Measurements from ENCODE around the gene ATP1A4. TPM values are rescaled to one million over a fixed set of nuclear protein-coding genes. Genes with fewer than 3 reads are reported as not detected.

Gene ATP1A4
- total and polyA plus RNA-seq, 9 of the 15 experiments (the other 6 are each of a cell fraction or from before 2014, with no cell fraction given): 0.07 TPM; not detected in 8

- no peak for TF ChIP-seq TAF9B (IDR thresholded peaks at IDR 0.05; ENCODE audit: partially characterized antibody)
- no peak for TF ChIP-seq RAD51 (IDR thresholded peaks at IDR 0.05; ENCODE audit: borderline replicate concordance, low read depth)
- TF ChIP-seq SETDB1 (IDR thresholded peaks at IDR 0.05; ENCODE audit: low read length): no peak
- no peak for TF ChIP-seq MAFG (tag; conservative IDR thresholded peaks at IDR 0.05)
- no peak for TF ChIP-seq MECOM (CRISPR knock-in tag; IDR thresholded peaks at IDR 0.05)
- TF ChIP-seq TSC22D4 (tag; IDR thresholded peaks at IDR 0.05): no peak
- TF ChIP-seq MYBL2 (IDR thresholded peaks at IDR 0.05; ENCODE audit: low read depth): no peak
- no peak for TF ChIP-seq MYBL2 (CRISPR knock-in tag; IDR thresholded peaks at IDR 0.05; ENCODE audit: borderline replicate concordance)
- TF ChIP-seq RBM25 (IDR thresholded peaks at IDR 0.05; ENCODE audit: low read depth, low read length, severe bottlenecking): no peak
- TF ChIP-seq ZEB2 (IDR thresholded peaks at IDR 0.05): no peak
- no peak for TF ChIP-seq SMARCC2 (IDR thresholded peaks at IDR 0.05; ENCODE audit: low read depth)
- no peak for TF ChIP-seq PTRF (tag; IDR thresholded peaks at IDR 0.05)
- TF ChIP-seq ZNF830 (CRISPR knock-in tag; IDR thresholded peaks at IDR 0.05): no peak
- peak; percentile 44; the same call in 1 of the 2 replicates for TF ChIP-seq ELF1 (tag; IDR thresholded peaks at IDR 0.05)
- TF ChIP-seq ATF4 (CRISPR knock-in tag; IDR thresholded peaks at IDR 0.05): no peak
- no peak for TF ChIP-seq ELF4 (CRISPR knock-in tag; IDR thresholded peaks at IDR 0.05)
- TF ChIP-seq SUPT5H (IDR thresholded peaks at IDR 0.05): peak; percentile 70
- TF ChIP-seq ATF2 (CRISPR knock-in tag; IDR thresholded peaks at IDR 0.05): no peak
- TF ChIP-seq TFE3 (CRISPR knock-in tag; IDR thresholded peaks at IDR 0.05): no peak
- TF ChIP-seq CAMTA2 (CRISPR knock-in tag; conservative IDR thresholded peaks at IDR 0.05): no peak
- TF ChIP-seq CBX3 (IDR thresholded peaks at IDR 0.05; ENCODE audit: borderline replicate concordance in 1 of 2, low read length in 2 of 2): no peak
- no peak for TF ChIP-seq PHF21A (IDR thresholded peaks at IDR 0.05; ENCODE audit: borderline replicate concordance, low read depth)
- TF ChIP-seq KDM4B (IDR thresholded peaks at IDR 0.05; ENCODE audit: borderline replicate concordance in 2 of 2, low read depth in 1 of 2): no peak
- no peak for TF ChIP-seq TFAM (CRISPR knock-in tag; conservative IDR thresholded peaks at IDR 0.05)
- no peak for TF ChIP-seq NONO (IDR thresholded peaks at IDR 0.05; ENCODE audit: low read depth in 2 of 2, low read length in 1 of 2)
- no peak for TF ChIP-seq ARNT (IDR thresholded peaks at IDR 0.05)
Measured at GRCh38 chr1:160205242-160206035, 54.0 kb downstream of the ATP1A4 start, which contains the start of gene PEA15 (continued).

All from K562 (cell line).